Mucosa of gallbladder (tissue), 1 donor: ENCODE results near the gene AXL. TPM values are rescaled to one million over a fixed set of nuclear protein-coding genes. Genes with fewer than 3 reads are reported as not detected.
"Not testable (repeated sequence)": the region's sequence is repeated elsewhere in the genome, so short reads cannot be mapped to it uniquely, and the experiment has no call there.

Experiments
- DNase-seq: peaks from one replicate; pipeline ENCODE4 v3.0.0-alpha.2; 2020; ENCODE audit warnings: low spot score
- total RNA-seq: library from RNA; stranded (reverse); gene quantifications from one replicate; pipeline ENCODE4 v1.2.1, GENCODE V29; 2021
- donor health status: DM: no; HTN: no; CAD: no.

AXL gene
- total RNA-seq, 1 donor from 2014 or later: 57.3 TPM

DNA sequence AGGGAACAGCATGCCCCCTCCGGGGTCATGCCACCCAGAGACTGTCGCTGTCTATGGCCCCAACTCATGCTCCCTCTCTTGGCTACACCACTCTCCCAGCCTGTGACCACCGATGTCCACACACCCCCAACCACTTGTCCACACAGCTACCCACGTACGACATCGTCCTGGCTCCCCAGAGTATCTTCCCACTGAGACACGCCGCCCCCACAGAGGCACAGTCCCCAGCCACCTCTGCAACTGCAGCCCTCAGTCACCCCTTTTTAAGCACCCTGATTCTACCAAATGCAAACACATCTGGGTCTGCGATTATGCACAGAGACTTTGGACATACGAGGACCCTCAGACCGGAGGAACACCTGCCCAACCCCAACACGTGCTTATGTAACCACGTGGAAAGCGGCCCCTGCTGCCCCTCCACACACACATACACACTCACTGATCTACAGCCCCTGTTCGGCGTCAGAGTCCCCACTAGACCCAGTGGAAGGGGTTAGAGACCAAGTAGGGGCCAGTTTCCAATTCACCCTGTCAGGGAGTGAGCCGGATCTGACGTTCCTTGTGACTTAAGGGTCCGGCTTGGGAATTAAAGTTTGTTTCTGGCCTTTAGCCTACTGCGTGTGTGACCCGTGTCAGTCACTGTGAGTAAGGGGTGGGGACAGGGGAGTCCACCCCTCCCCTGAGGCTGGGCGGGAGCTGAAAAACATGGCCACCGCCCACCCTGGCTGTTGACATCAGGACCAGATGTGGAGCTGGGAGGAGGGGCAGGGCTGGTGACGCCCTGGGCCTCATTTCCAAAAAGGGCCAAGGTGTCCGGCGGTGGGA lies 11.9 kb upstream of the AXL start:
- DNase-seq: no peak

DNA sequence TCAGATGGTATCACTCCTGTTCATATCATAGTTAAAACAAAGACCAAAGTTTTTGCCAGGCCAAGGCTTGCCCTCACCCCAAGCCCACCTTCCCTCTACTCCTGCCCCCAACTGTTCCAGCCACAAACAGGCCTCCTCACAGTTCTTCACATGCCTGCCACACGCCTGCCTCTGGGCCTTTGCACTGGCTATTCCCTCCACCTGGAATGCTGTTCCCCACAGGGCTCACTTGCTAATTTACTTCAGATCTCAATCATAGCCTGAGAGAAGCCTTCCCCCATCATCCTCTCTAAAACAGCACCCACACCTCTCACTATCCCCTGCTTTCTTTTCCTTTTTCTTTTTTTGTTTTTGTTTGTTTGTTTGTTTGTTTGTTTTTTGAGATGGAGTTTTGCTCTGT lies 4.9 kb upstream of the AXL start:
- DNase-seq: no peak

- no peak for DNase-seq
These were observed 1.3 kb upstream of the AXL start for GRCh38 chr19:41217741-41218140.

DNA sequence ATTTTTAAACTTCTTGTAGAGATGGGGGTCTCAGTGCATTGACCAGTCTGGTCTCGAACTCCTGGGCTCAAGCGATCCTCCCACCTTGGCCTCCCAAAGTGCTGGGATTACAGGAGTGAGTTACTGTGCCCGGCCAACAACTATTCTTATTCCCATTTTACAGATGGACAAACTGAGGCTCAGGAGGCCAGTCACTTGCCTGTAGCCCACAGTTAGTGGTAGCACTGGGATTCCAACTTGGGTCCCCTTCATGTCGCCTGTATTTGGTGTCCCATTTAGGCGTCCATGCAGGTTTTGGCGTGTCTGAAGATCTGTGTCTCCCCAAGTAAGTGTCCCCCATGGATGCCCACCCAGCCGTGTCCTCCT lies 791 bp upstream of the AXL start:
- DNase-seq: no peak

DNA sequence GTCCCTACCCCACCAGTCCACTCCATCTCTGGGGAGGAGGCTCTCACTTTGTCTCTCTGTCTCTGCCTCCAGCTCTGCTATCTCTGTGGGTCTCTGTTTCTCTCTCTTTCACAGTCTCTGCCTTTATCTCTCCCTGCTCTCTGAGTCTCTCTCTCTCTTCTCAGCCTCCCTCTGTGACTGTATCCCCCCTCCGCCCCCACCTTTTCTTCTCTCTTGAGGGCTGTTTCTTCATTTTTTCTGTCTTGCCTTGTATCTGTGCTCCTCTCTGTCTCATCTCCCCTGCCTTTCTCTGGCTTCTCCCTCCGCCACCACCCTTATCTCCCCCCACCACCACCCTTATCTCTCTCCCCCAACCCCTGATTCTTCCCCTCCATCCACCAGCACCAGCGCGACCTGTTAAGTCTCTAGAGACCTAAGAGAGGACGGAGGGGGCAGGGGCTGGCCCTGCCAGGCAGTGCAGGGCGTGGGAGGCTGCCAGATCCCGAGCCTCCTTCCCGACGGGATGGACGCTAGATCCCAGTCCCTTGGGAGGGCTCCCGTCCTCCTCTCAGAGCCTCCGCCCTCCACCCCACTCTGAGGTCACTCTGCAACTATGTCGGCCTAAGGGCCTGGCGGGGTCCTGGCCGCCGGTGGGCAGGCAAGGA lies 1.0 kb downstream of the AXL start:
- no peak for DNase-seq

DNA sequence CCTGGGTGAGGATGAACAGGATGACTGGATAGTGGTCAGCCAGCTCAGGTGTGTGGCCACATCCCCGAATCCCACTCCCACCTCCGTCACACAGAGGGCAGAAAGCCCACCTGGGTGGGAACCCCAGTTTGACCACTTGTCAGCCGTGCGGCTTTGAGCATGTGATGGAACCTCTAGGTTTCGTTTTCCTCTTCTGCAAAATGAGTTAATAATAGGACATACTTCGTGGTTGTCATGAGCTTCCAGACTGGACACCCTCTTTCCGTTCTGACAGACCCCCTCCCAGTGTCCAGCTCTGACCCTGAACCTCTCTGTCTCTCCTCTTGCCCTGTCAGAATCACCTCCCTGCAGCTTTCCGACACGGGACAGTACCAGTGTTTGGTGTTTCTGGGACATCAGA lies 1.8 kb downstream of the AXL start:
- DNase-seq: no peak

GRCh38 chr19:41221514-41222205 lies 2.6 kb downstream of the AXL start:
- no peak for DNase-seq

- no peak for DNase-seq
These were observed 3.2 kb downstream of the AXL start for GRCh38 chr19:41222240-41222639.

- DNase-seq: no peak
These were observed 4.6 kb downstream of the AXL start for GRCh38 chr19:41223431-41224234.

DNA sequence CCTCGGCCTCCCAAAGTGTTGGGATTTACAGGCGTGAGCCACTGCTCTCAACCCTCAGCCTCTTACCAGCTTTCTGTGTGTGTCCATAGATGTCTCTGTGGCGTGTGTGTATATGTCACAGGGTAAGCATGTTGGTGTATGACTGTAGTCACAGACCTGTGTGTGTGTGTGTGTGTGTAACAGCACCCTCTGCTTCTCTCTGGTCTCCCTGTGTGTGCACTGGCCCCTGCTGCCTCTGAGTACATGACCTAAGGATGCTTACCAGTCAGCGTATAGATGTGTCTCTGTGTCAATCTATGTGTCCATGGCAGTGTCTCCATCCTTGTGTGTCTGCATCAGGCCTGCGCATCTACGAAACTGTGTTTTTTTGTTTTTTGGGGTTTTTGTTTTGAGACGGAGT lies 5.6 kb downstream of the AXL start:
- DNase-seq: no peak

DNA sequence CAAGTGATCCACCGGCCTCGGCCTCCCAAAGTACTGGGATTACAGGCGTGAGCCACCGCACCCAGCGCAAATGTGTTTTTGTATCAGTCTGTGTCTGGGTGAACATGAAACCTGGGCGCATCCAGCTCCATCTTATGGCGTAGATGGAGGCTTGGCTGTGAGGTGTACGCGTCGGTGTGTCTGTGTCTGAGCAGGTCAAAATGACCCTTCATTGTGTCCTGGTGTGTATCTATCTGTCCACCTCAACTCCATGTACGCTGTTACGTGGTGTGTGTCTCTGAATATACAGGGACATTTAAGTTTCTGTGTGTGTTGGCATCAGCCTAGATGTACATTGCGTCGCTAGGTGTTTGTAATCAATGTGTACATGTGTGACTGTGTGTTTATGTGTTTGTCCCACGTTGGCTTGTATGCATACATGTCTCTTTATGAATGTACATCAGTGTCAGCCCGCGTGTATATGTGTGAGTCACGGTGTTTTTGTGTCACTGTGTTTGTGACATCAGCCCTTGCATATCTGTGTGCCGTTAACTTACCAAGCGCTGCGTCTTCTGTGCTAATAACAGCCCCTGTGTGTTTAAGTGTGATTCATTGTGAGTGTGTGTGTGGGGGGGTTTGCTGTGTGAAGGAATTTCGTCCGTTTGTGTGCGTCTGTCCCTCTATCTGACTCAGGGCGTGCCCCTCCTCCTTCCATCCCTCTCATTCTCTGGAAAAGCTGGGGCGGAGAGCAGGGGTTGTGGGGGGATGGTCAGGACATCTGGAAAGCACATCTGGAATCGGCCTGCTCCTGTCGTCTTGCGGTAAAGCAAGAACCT lies 6.4 kb downstream of the AXL start:
- DNase-seq: peak; percentile 48

- DNase-seq: peak; percentile 55
These were observed 7.2 kb downstream of the AXL start for GRCh38 chr19:41226053-41226873.

DNA sequence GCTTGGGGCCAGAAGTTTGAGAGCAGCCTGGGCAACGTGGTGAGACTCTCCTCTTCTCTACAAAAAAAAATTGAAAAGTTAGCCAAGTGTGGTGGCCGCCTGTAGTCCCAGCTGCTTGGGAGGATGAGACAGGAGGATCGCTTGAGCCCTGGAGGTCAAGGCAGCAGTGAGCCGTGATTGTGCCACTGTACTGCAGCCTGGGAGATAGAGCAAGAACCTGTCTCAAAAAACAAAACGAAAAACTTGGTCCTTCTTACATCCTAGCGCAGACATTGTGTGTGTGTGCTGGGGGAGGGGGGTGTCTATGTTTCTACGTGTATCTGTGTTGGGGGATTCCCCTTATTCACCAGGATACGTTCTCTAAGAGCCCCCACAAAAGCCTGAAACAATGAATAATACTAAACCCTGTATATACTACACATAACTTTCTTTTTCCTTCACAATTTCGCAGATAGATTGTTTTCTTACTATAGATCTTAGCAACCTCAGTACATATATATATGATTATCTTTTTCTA lies 7.9 kb downstream of the AXL start:
- no peak for DNase-seq

- no peak for DNase-seq
These were observed 9.5 kb downstream of the AXL start for GRCh38 chr19:41228486-41228885.

- not testable (repeated sequence) for DNase-seq
These were observed 10.3 kb downstream of the AXL start for GRCh38 chr19:41229338-41229737.

GRCh38 chr19:41230067-41230857 lies 11.2 kb downstream of the AXL start:
- DNase-seq: no peak

DNA sequence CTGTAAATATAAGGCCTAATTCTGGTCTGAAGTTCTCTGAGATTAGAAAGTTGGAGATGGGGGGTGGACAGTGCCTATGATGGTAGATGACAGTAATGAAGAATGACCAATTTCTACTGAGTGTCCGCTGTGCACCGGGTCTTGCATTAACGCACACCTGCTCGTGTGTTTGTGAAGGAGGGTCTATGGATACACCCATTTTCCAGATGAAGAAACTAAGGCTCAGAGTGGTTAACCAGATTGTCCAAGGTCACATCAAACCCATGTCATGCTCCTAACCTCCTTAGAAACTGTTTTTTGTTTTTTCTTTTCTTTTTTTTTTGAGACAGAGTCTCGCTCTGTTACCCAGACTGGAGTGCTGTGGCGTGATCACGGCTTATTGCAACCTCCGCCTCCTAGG lies 13.7 kb downstream of the AXL start:
- DNase-seq: no peak

GRCh38 chr19:41233748-41234240 lies 14.8 kb downstream of the AXL start:
- peak; percentile 28 for DNase-seq
